Measurements from ENCODE around the gene OXTR.

DNA sequence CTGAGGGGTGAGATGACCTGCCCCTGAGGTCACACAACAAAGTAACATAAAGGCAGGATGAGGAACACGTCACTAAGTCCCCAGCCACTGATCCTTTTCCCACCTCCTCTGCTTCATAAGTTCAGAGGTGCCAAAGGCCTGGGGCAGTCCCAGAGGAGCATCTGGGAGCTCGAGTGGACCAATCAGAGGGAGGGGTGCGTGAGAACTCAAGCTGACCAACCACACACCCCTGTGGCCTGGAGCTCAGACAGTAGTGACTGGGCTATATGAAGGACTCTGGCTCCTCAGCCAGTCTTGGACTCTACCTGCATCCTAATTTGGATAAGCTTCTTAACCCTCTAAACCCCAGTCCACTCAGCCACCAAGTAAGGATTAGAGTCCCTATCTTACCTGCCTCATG is 63.8 kb downstream of the OXTR start:
- TF ChIP-seq, protein P1, sequence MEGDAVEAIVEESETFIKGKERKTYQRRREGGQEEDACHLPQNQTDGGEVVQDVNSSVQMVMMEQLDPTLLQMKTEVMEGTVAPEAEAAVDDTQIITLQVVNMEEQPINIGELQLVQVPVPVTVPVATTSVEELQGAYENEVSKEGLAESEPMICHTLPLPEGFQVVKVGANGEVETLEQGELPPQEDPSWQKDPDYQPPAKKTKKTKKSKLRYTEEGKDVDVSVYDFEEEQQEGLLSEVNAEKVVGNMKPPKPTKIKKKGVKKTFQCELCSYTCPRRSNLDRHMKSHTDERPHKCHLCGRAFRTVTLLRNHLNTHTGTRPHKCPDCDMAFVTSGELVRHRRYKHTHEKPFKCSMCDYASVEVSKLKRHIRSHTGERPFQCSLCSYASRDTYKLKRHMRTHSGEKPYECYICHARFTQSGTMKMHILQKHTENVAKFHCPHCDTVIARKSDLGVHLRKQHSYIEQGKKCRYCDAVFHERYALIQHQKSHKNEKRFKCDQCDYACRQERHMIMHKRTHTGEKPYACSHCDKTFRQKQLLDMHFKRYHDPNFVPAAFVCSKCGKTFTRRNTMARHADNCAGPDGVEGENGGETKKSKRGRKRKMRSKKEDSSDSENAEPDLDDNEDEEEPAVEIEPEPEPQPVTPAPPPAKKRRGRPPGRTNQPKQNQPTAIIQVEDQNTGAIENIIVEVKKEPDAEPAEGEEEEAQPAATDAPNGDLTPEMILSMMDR (IDR thresholded peaks at IDR 0.05; ENCODE audit: low read length) = no peak
- TF ChIP-seq EZH2phosphoT487 (IDR thresholded peaks at IDR 0.05; ENCODE audit: low read length) = no peak
- no peak for TF ChIP-seq EZH2 (optimal IDR thresholded peaks at IDR 0.05; ENCODE audit: low read depth, low read length)
